Tibial nerve (tissue), 3 donors: ENCODE data around the gene ABCB9.

Experiments
- CTCF ChIP-seq, 5 experiments: fragments of 200-600 bp in 3 of 5; fragments of 450-650 bp in 2 of 5; sonication (generic) in 3 of 5; IDR thresholded peaks; one replicate each; pipeline ENCODE4 v1.5.1; 2016 to 2019; ENCODE audit warnings: antibody characterized with exemption in 5 of 5, mild to moderate bottlenecking in 3 of 5, moderate library complexity in 2 of 5
- POLR2A ChIP-seq, 2 donors: fragments of 450-650 bp; IDR thresholded peaks; one replicate each; pipeline ENCODE4 v1.6.1; 2017; ENCODE audit warnings: antibody characterized with exemption in 2 of 2, mild to moderate bottlenecking in 2 of 2, moderate library complexity in 2 of 2

DNA sequence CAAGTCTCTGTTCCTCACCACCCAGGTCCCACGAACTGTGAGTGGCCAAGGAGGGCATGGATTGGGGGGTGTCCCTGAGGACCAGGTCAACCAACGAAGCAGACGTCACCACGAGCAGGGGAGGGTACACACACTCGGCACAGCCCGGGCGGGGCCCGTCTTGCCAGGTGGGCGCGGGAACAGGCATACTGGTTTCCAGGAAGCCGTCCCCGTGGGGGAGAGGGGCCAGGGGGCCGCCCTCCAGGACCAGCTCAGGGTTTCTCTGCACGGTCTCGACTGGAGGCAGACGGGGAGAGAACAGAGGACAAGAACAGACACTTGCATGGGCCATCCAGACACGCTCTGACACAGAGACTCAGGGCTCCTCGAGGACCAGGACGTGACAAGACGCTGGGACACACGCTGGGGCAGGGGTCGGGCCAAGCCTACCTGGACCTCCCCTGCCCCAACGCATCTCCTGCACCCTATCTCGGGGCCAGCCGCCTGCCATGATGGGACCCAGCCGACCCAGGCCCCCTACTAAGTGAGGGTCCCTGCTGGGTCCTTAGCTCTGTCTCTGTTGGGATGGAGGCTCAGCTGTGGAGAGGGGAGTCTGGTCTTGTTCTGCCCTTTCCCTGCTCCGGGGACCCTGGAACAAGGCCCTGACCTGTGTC is 25.5 kb upstream of the ABCB9 start:
- TF ChIP-seq CTCF (IDR thresholded peaks at IDR 0.05) (no peak), POLR2A (IDR thresholded peaks at IDR 0.05) (no peak)
